Mesodermal cell (in vitro differentiated cells): Measurements from ENCODE around the gene TLN1.
A peak's percentile ranks its signal among the peaks of the same experiment; 100 is the strongest.

ENCODE experiments used
- H3K27ac ChIP-seq: 2 replicates; pipeline ENCODE4 v1.7.0; 2013; ENCODE audit warnings: mild to moderate bottlenecking, low read depth, low read length, moderate library complexity; ENCODE audit not compliant: severe bottlenecking
- H3K36me3 ChIP-seq: 2 replicates; pipeline ENCODE4 v1.7.1; 2013; ENCODE audit warnings: mild to moderate bottlenecking, low read length, moderate library complexity; ENCODE audit not compliant: control insufficient read depth, insufficient read depth
- H3K4me1 ChIP-seq: one replicate; pipeline ENCODE4 v1.7.1; 2013; ENCODE audit warnings: mild to moderate bottlenecking, low read length; ENCODE audit not compliant: insufficient read depth, control insufficient read depth, poor library complexity, severe bottlenecking
- H3K4me3 ChIP-seq: 2 replicates; pipeline ENCODE4 v1.7.0; 2013; ENCODE audit warnings: low read length, control low read depth, mild to moderate bottlenecking; ENCODE audit not compliant: insufficient read depth, poor library complexity, severe bottlenecking; ENCODE audit errors: extremely low read depth
- H3K9me3 ChIP-seq: 2 replicates; pipeline ENCODE4 v1.7.1; 2013; ENCODE audit warnings: mild to moderate bottlenecking, low read length, moderate library complexity; ENCODE audit not compliant: control insufficient read depth
- WGBS, 2 experiments: methylation state at CpG; one replicate each; pipeline ENCODE4 v1.1.5; 2013; ENCODE audit warnings: missing lambda C conversion rate in 2 of 2; ENCODE audit not compliant: insufficient coverage in 2 of 2; 5-methylcytosine and 5-hydroxymethylcytosine counted together

The TLN1 gene

DNA sequence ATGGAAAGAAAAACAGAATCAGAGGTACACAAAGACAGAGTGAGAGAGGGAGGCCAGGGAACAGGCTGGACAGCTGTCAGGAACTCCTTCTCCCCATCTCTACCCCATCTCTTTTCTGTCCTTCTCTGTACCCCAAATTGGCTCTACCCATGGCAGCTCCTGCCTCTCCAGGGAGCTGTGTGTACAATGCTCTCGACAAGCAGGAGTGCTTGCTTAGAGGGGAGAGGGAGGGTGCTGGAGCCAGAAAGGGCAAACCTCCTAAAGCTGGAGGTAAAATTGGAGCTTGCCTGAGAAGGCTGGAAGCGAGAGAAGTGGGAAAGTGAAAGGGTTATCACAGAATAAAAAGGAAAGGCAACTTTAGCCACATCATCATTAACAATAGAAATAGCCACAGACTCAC is 48.7 kb downstream of the TLN1 start:
- H3K4me3 ChIP-seq = no peak overlapping the region
- H3K36me3 ChIP-seq = peaks cover 68% of the 10 kb centered on the region
- no peaks in the 10 kb centered on the region for H3K9me3 ChIP-seq
- 83% methylated on average over 1 of the region's 2 CpGs; no CpG with 5 or more reads in 1 of the 2 experiments for WGBS, 2 experiments
- peaks cover 38% of the 10 kb centered on the region for H3K4me1 ChIP-seq
- no peak overlapping the region for H3K27ac ChIP-seq

DNA sequence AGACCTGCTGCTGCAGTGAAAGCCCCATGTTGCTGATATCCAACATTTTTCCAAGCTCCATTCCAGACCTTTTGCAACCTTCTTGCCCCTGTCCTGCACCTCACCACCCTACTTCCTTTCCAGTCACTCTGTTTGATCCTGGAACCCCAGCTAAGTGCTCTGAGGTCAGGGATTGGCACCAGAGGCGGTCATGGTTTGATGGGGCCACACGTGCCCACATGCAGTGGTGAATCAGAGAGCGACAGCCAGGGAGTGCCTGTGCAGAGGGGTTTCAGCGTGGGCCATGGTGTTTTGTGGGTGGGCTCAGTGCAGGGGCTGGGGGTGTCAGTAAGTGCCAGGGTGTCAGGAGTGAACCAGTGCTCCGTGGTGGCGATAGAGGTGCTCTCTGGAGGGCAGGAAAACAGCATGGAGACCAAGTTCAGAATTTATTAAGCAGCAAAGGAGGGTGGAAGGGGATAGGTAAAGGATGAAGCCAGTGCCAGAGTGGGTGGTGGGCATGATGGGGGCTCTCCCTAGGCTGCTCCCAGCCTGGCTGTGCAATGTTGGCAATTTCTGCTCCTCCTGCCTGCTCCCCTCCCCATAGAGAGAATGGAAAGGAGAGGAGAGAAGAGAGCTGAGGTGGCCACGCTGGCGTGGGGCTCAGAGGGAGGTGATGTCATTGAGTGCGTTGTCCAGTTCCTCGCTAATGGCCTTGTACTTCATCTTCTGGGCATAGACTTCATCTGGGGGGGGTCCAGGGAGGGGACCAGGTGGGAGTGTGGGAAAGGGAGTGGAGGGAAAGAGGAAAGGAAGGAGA is 49.3 kb downstream of the TLN1 start:
- WGBS, 2 experiments = 98 to 100% methylated on average over 6 to 9 of the region's 10 CpGs
- Histone ChIP-seq H3K27ac (no peak overlapping the region), H3K9me3 (no peaks in the 10 kb centered on the region), H3K4me3 (no peak overlapping the region), H3K4me1 (peaks cover 32% of the 10 kb centered on the region), H3K36me3 (peaks cover 62% of the 10 kb centered on the region)

DNA sequence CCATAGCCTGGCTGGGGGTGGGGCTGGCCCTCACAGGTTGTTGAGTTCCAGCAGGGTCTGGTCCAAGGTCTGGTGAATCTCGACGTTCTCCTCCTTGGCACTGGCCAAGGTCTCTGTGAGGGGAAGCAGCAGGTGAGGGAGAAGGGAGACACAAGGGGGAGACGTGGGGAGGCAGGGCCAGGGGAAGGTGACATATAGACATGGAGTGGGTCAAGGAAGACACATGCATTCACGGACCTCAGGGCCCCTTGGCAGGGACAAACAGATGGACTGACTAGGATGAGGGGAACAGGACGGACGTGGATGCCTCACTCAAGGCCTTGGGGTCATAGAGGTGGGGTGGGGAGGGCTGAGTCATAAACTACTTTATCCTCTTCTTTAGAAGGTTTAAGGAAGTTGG is 49.9 kb downstream of the TLN1 start:
- Histone ChIP-seq H3K4me1 (peaks cover 27% of the 10 kb centered on the region), H3K4me3 (no peak overlapping the region), H3K27ac (peak overlapping the region; percentile 29), H3K9me3 (no peaks in the 10 kb centered on the region), H3K36me3 (peaks cover 57% of the 10 kb centered on the region)
- WGBS, 2 experiments = 90 to 93% methylated on average over 4 of the region's 6 CpGs

DNA sequence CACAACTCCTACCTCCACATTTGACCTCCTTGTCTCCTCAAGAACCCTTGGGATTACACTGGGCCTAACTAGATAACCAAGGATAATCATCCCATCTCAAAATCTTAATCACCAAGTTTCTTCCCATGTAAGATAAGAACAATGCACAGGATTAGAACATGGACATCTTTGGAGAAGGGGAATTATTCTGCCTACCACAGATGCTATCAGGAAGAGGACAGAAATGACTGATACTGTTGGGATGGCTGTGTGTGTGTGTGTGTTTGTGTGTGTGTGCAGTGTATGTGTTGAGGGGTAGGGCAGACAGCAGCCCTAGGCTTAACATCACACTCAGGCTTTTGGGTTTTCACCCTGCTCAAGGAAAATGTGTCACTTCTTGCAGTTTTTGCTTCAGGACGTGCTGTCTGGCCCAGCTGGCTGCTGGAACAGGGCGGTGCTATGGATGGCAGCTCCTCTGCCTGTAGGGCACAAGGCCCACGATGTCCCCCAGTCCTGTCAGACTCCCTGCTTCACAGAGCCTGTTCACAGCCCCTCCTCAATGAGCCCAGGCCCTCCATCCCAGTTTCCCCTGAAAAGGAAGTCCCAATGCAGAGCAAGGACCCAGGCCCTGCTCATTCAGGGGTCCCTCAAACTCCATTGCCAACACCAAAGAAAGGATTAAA is 50.5 kb downstream of the TLN1 start:
- Histone ChIP-seq H3K4me1 (peaks cover 22% of the 10 kb centered on the region), H3K9me3 (no peaks in the 10 kb centered on the region), H3K36me3 (peaks cover 51% of the 10 kb centered on the region), H3K27ac (peak overlapping the region; percentile 29), H3K4me3 (no peak overlapping the region)
- 77 to 88% methylated on average over 3 of the region's 3 CpGs for WGBS, 2 experiments

DNA sequence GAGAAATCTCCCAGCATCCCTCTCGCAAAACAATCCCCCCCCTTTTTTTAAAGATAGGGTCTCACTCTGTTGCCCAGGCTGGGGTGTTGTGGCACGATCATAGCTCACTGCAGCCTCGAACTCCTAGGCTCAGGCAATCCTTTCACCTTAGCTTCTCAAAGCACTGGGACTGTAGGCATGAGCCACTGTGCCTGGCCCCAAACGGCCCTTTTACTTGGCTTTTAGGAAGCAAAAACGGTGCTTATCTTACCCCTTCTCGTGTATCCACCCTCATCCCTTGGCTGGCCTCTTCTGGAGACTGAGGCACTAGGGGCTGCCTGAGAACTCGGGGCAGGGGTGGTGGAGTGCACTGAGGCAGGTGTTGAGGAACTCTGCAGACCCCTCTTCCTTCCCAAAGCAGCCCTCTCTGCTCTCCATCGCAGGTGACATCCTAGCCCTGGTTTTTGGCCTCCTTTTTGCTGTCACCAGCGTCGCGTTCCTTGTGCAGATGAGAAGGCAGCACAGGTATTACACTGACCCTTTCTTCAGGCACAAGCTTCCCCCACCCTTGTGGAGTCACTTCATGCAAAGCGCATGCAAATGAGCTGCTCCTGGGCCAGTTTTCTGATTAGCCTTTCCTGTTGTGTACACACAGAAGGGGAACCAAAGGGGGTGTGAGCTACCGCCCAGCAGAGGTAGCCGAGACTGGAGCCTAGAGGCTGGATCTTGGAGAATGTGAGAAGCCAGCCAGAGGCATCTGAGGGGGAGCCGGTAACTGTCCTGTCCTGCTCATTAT is 51.5 kb downstream of the TLN1 start:
- peaks cover 41% of the 10 kb centered on the region for H3K36me3 ChIP-seq
- no peak overlapping the region for H3K4me3 ChIP-seq
- 53 to 55% methylated on average over 9 to 12 of the region's 15 CpGs for WGBS, 2 experiments
- H3K27ac ChIP-seq = no peak overlapping the region
- no peaks in the 10 kb centered on the region for H3K9me3 ChIP-seq
- peaks cover 22% of the 10 kb centered on the region for H3K4me1 ChIP-seq

DNA sequence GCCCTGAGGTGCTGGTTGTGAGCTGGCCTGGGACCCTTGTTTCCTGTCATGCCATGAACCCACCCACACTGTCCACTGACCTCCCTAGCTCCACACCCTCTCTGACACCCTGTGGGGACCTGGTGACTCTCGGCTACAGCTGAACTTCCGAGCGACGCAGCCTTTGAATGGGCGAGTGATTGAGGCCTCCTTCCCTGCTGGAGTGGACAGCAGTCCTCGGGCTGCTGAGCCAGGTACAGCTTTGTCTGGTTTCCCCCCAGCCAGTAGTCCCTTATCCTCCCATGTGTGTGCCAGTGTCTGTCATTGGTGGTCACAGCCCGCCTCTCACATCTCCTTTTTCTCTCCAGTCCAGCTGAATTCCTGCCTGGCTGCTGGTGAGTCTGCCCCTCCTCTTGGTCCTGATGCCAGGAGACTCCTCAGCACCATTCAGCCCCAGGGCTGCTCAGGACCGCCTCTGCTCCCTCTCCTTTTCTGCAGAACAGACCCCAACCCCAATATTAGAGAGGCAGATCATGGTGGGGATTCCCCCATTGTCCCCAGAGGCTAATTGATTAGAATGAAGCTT is 52.1 kb downstream of the TLN1 start:
- Histone ChIP-seq H3K4me3 (no peak overlapping the region), H3K36me3 (peaks cover 35% of the 10 kb centered on the region), H3K27ac (no peak overlapping the region), H3K4me1 (peaks cover 20% of the 10 kb centered on the region), H3K9me3 (no peaks in the 10 kb centered on the region)
- WGBS, 2 experiments = 87 to 89% methylated on average over 6 to 7 of the region's 8 CpGs

DNA sequence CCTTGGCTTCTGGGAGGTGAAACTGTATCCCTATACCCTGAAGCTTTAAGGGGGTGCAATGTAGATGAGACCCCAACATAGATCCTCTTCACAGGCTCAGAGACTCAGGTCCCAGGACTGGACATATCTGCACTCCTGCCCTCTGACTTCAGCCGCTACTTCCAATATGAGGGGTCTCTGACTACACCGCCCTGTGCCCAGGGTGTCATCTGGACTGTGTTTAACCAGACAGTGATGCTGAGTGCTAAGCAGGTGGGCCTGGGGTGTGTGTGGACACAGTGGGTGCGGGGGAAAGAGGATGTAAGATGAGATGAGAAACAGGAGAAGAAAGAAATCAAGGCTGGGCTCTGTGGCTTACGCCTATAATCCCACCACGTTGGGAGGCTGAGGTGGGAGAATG is 52.9 kb downstream of the TLN1 start:
- no peak overlapping the region for H3K27ac ChIP-seq
- H3K4me1 ChIP-seq = peaks cover 16% of the 10 kb centered on the region
- H3K4me3 ChIP-seq = no peak overlapping the region
- peaks cover 27% of the 10 kb centered on the region for H3K36me3 ChIP-seq
- WGBS, 2 experiments = 86 to 100% methylated on average over 1 to 3 of the region's 5 CpGs
- H3K9me3 ChIP-seq = no peaks in the 10 kb centered on the region

DNA sequence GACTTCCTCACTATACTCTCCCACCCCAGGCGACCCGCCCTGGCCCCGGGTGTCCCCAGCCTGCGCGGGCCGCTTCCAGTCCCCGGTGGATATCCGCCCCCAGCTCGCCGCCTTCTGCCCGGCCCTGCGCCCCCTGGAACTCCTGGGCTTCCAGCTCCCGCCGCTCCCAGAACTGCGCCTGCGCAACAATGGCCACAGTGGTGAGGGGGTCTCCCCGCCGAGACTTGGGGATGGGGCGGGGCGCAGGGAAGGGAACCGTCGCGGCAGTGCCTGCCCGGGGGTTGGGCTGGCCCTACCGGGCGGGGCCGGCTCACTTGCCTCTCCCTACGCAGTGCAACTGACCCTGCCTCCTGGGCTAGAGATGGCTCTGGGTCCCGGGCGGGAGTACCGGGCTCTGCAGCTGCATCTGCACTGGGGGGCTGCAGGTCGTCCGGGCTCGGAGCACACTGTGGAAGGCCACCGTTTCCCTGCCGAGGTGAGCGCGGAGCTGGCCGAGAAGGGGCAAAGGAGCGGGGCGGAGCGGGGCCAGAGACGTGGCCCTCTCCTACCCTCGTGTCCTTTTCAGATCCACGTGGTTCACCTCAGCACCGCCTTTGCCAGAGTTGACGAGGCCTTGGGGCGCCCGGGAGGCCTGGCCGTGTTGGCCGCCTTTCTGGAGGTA is 56.1 kb downstream of the TLN1 start:
- H3K9me3 ChIP-seq = no peaks in the 10 kb centered on the region
- 15 to 17% methylated on average over 32 to 51 of the region's 51 CpGs for WGBS, 2 experiments

DNA sequence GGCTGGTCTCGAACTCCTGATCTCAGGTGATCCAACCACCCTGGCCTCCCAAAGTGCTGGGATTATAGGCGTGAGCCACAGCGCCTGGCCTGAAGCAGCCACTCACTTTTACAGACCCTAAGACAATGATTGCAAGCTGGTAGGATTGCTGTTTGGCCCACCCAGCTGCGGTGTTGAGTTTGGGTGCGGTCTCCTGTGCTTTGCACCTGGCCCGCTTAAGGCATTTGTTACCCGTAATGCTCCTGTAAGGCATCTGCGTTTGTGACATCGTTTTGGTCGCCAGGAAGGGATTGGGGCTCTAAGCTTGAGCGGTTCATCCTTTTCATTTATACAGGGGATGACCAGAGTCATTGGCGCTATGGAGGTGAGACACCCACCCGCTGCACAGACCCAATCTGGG is 56.8 kb downstream of the TLN1 start:
- peak overlapping the region; percentile 34 for H3K4me3 ChIP-seq
- H3K27ac ChIP-seq = no peak overlapping the region
- no peaks in the 10 kb centered on the region for H3K36me3 ChIP-seq
- H3K4me1 ChIP-seq = peaks cover 5% of the 10 kb centered on the region
- WGBS, 2 experiments = 62 to 65% methylated on average over 13 of the region's 13 CpGs
- no peaks in the 10 kb centered on the region for H3K9me3 ChIP-seq

More for the DNA sequence above, 56.1 kb downstream of the TLN1 start:
- no peak overlapping the region for H3K27ac ChIP-seq
- H3K36me3 ChIP-seq = no peaks in the 10 kb centered on the region
- H3K4me1 ChIP-seq = peaks cover 6% of the 10 kb centered on the region
- peak overlapping the region; percentile 34 for H3K4me3 ChIP-seq

DNA sequence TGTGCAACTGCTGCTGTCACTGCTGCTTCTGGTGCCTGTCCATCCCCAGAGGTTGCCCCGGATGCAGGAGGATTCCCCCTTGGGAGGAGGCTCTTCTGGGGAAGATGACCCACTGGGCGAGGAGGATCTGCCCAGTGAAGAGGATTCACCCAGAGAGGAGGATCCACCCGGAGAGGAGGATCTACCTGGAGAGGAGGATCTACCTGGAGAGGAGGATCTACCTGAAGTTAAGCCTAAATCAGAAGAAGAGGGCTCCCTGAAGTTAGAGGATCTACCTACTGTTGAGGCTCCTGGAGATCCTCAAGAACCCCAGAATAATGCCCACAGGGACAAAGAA is 58.0 kb downstream of the TLN1 start:
- no peak overlapping the region for H3K4me3 ChIP-seq
- no peaks in the 10 kb centered on the region for H3K9me3 ChIP-seq
- no peaks in the 10 kb centered on the region for H3K36me3 ChIP-seq
- peaks cover 8% of the 10 kb centered on the region for H3K4me1 ChIP-seq
- WGBS, 2 experiments = 92 to 100% methylated on average over 2 to 3 of the region's 3 CpGs
- H3K27ac ChIP-seq = no peak overlapping the region
